Subcutaneous adipose tissue (tissue), 4 donors: ENCODE results near the gene CTBP2. TPM values are rescaled to one million over a fixed set of nuclear protein-coding genes. Genes with fewer than 3 reads are reported as not detected.

Source experiments
- total RNA-seq, 4 donors: library from RNA; depleted of rRNA; stranded (reverse); fragments of >200 nt; gene quantifications; one replicate each; pipeline ENCODE4 v1.1.0, GENCODE V29; 2016
- TF ChIP-seq, protein P1 (sequence below): fragments of 450-650 bp; IDR thresholded peaks from one replicate; pipeline ENCODE4 v1.5.1; 2016; ENCODE audit warnings: low read depth, mild to moderate bottlenecking, control low read depth, antibody characterized with exemption, moderate library complexity

The CTBP2 gene
- total RNA-seq, 4 donors from 2014 or later, result 22.3 to 52.2 (median 42.5) TPM

DNA sequence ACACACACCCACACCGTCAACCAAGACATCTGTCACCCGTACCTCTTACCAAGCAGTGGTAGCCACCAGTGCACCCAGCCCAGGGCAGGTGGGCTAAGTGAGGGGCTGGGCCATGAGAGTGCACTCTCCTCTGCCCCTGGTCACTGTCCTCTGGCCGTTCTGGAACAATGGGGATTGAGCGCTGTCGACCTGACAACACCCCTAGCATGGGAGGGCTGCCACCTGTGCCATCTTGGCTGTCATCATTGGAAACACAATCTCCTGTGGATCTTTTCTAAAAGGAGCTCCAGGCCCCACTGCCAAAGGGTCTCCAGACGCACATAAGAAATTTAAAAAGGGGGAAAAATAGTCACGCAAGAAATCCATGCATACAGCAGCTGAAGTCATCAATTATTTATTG lies 80.1 kb downstream of the CTBP2 start:
- TF ChIP-seq, protein P1, sequence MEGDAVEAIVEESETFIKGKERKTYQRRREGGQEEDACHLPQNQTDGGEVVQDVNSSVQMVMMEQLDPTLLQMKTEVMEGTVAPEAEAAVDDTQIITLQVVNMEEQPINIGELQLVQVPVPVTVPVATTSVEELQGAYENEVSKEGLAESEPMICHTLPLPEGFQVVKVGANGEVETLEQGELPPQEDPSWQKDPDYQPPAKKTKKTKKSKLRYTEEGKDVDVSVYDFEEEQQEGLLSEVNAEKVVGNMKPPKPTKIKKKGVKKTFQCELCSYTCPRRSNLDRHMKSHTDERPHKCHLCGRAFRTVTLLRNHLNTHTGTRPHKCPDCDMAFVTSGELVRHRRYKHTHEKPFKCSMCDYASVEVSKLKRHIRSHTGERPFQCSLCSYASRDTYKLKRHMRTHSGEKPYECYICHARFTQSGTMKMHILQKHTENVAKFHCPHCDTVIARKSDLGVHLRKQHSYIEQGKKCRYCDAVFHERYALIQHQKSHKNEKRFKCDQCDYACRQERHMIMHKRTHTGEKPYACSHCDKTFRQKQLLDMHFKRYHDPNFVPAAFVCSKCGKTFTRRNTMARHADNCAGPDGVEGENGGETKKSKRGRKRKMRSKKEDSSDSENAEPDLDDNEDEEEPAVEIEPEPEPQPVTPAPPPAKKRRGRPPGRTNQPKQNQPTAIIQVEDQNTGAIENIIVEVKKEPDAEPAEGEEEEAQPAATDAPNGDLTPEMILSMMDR, result no peak

DNA sequence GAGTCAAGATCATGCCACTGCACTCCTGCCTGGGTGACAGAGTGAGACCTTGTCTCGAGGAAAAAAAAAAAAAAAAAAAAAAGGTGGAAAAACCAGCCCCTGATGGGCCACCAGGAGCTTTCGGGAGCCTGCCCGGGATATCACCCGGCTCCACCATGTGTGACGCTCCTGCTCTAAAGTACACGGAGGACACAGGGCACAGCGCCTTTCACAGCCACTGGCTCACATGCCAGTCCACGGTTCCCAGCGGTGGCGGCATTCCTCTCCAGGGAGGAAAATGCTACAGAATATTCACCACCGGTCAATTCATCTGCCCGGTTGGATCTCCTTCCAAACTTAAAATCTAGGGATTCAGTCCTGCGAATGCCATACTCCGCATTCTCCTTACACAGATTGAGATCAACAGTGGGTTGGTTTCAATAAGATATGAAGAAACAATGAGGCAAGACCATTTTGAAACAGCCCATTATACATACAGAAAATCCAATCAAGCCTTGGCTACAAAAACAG lies 81.2 kb downstream of the CTBP2 start:
- TF ChIP-seq, protein P1, result no peak

DNA sequence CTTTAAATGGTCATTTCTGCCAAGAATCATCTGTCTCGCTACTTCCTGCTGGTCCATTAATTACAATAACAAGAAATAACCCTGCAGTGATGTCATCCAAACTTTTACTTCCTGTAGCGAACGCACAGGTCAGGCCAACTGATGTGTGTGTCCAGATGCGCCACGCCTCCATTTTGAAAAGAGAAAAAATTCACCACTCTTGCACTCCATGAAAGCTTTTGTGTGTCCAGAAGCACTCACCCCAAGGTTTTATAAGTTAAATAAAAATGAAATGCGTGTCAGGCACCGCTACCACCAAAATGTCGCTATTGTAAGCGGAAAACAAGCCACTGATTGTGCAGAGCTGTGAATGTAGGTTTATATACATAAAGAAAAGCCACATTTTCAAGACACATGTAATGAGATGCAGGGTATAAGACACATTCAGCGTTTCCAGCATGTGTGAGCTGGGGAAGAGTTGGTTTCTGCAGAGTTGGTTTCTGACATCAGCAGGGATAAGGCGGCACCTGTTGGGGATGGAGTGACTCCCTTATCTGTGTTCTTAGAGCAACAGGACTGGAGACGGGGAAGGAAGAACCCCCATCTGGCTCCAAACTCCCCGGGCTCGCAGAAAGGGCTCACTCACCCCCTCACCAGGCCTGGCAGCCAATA lies 83.3 kb downstream of the CTBP2 start:
- TF ChIP-seq, protein P1, result no peak

DNA sequence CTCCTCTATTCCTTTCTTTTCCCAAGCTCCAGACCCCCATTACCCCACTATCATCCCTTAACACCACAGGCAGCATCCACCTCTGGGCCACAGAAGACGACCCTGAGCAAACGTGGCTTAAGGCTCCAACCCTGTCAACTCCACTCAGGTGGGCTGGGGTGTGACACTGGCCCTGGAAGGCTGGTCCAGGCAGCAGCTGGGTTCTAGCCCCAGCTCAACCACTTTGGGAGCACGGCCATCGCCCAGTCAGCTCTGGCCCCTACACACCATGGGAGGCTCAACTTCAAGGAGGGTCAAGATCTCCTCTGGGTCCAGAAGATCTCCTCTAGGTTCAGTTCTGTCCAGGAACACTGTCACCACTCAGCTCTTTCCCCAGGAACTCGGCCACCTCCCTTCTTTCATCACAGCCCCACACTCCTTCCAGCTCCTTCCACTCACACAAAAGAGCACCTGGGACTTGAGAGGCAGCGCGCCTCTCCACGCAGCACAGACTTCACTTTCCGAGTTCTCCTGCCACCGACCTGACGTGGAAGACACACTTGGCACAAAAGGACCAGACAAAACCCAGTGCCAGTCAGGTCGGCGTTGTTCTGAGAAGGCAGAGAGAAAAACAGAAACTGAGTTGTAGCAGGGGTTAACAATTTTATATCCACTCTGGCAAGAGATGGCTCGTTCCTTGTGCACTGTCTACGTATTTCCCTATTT lies 84.1 kb downstream of the CTBP2 start:
- TF ChIP-seq, protein P1, result no peak

DNA sequence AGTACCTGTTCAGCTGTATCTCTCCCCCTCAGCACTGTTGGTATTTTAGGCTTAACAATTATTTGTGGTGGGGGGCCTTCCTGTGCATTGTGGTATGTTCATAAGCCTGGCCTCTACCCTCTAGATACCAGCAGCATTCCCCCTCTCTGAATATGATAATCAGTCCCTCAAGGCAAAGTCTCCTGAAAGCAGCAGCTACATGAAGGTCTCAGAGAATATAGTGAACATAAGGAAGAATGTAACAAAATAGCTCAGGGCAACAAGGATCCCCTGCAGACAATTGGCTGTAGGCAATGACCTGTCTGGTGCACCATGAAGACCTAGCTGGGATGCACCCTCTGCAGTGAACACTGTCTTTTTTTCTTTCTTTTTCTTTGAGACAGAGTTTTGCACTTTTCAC lies 86.4 kb downstream of the CTBP2 start:
- TF ChIP-seq, protein P1, result no peak

DNA sequence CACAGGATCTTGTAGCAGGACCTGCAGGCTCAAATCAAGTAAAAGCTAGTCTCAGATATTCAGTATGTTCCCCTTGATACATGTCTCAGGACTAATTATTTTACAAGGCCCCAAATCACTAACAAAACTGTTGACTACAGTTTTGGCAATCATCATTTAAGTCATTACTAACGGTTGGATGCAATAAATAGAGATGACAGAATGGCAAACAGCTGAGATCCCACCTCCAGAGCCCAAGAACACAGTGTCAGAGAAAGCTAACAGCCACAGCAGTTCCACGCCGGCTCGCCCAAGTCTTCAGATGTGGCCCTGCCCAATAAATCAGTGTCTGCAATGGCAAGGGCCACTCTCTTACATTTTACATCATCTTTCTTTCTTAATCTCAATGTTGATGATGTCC lies 87.6 kb downstream of the CTBP2 start:
- TF ChIP-seq, protein P1, result no peak

GRCh38 chr10:125071008-125071407 lies 89.4 kb downstream of the CTBP2 start:
- TF ChIP-seq, protein P1, result no peak
